ENCODE results near the gene XPR1. TPM values are rescaled to one million over a fixed set of nuclear protein-coding genes. Genes with fewer than 3 reads are reported as not detected.

The XPR1 gene
- total RNA-seq, 3 donors from 2014 or later (not counting 1 experiment from before 2014, with no cell fraction given) = 14.8 to 18.2 (median 16.7) TPM

- no peak overlapping the region for H3K27ac ChIP-seq (ENCODE audit: low read length)
- H3K4me1 ChIP-seq (ENCODE audit: control insufficient read depth, insufficient read depth, low read length) = peaks cover 3% of the 10 kb centered on the region
- Mint-ChIP-seq H3K27me3 (ENCODE audit: low read depth in 2 of 2) (peaks cover 0 to 2% of the 10 kb centered on the region in 2 donors), H3K4me1 (peaks cover 0 to 14% of the 10 kb centered on the region in 2 donors), H3K27ac (no peak overlapping the region), H3K36me3 (no peaks in the 10 kb centered on the region), H3K4me3 (no peak overlapping the region), H3K9me3 (no peaks in the 10 kb centered on the region)
- ATAC-seq = no peak
- peak in 1 of 2 donors; percentile 7 for DNase-seq
- TF ChIP-seq CTCF (IDR thresholded peaks at IDR 0.05) = no peak
- intact Hi-C loops (cut with micrococcal nuclease) = loop anchor here (5.0 kb wide), 3 partner anchors 229 to 751 kb away; partner anchors contain the start of genes STX6 and TOR1AIP1
- H3K27me3 ChIP-seq (ENCODE audit: control insufficient read depth, insufficient read depth, low read length) = no peaks in the 10 kb centered on the region
- peak overlapping the region; percentile 95 for H3K4me3 ChIP-seq (ENCODE audit: low read length)
- no peaks in the 10 kb centered on the region for H3K36me3 ChIP-seq (ENCODE audit: control insufficient read depth, insufficient read depth, low read length)
- WGBS (ENCODE audit: insufficient coverage) = 91% methylated on average over 3 of the region's 3 CpGs
- no peaks in the 10 kb centered on the region for H3K9me3 ChIP-seq (ENCODE audit: control insufficient read depth, insufficient read depth, low read length)
Measured at GRCh38 chr1:180633057-180634056, 1.5 kb downstream of the XPR1 start.

GRCh38 chr1:180636138-180636537, 4.3 kb downstream of the XPR1 start:
- Histone ChIP-seq H3K4me1 (ENCODE audit: control insufficient read depth, insufficient read depth, low read length) (peaks cover 2% of the 10 kb centered on the region), H3K27me3 (ENCODE audit: control insufficient read depth, insufficient read depth, low read length) (no peaks in the 10 kb centered on the region), H3K36me3 (ENCODE audit: control insufficient read depth, insufficient read depth, low read length) (no peaks in the 10 kb centered on the region), H3K27ac (ENCODE audit: low read length) (no peak overlapping the region), H3K4me3 (ENCODE audit: low read length) (no peak overlapping the region), H3K9me3 (ENCODE audit: control insufficient read depth, insufficient read depth, low read length) (no peaks in the 10 kb centered on the region)
- Mint-ChIP-seq H3K4me3 (no peak overlapping the region), H3K27ac (no peak overlapping the region), H3K4me1 (peaks cover 14% of the 10 kb centered on the region in 2 donors), H3K27me3 (ENCODE audit: low read depth in 2 of 2) (no peaks in the 10 kb centered on the region), H3K36me3 (no peaks in the 10 kb centered on the region), H3K9me3 (no peaks in the 10 kb centered on the region)
- TF ChIP-seq CTCF (IDR thresholded peaks at IDR 0.05) = no peak
- no peak for ATAC-seq
- no peak for DNase-seq
- 94% methylated on average over 3 of the region's 5 CpGs for WGBS (ENCODE audit: insufficient coverage)
- intact Hi-C loops (cut with micrococcal nuclease) = no loop called here

- DNase-seq (no peak), ATAC-seq (no peak)
- no peaks in the 10 kb centered on the region for H3K36me3 Mint-ChIP-seq
- no peaks in the 10 kb centered on the region for H3K36me3 ChIP-seq (ENCODE audit: control insufficient read depth, insufficient read depth, low read length)
- no peaks in the 10 kb centered on the region for H3K9me3 Mint-ChIP-seq
- no peak overlapping the region for H3K27ac Mint-ChIP-seq
- no peak overlapping the region for H3K4me3 ChIP-seq (ENCODE audit: low read length)
- intact Hi-C loops (cut with micrococcal nuclease) = no loop called here
- no peaks in the 10 kb centered on the region for H3K9me3 ChIP-seq (ENCODE audit: control insufficient read depth, insufficient read depth, low read length)
- H3K4me1 ChIP-seq (ENCODE audit: control insufficient read depth, insufficient read depth, low read length) = no peaks in the 10 kb centered on the region
- TF ChIP-seq CTCF (IDR thresholded peaks at IDR 0.05) = no peak
- no peaks in the 10 kb centered on the region for H3K27me3 Mint-ChIP-seq (ENCODE audit: low read depth in 2 of 2)
- H3K4me3 Mint-ChIP-seq = no peak overlapping the region
- H3K27ac ChIP-seq (ENCODE audit: low read length) = no peak overlapping the region
- no peaks in the 10 kb centered on the region for H3K27me3 ChIP-seq (ENCODE audit: control insufficient read depth, insufficient read depth, low read length)
- H3K4me1 Mint-ChIP-seq = peaks cover 16 to 25% of the 10 kb centered on the region in 2 donors
Measured at GRCh38 chr1:180639871-180640270, 8.0 kb downstream of the XPR1 start.

Measured in natural killer cell (primary cell).